Neutrophil (primary cell): ENCODE results near the gene SATL1.
"Not testable (repeated sequence)": the region's sequence is repeated elsewhere in the genome, so short reads cannot be mapped to it uniquely, and the experiment has no call there.

Source experiments
- H3K27ac ChIP-seq: fragments of 200-600 bp; sonication (generic); 2 replicates; pipeline ENCODE4 v1.5.1; 2016; ENCODE audit warnings: mild to moderate bottlenecking, moderate library complexity
- H3K27me3 ChIP-seq: fragments of 200-600 bp; sonication (generic); 2 replicates; pipeline ENCODE4 v1.6.0; 2016; ENCODE audit warnings: mild to moderate bottlenecking
- H3K36me3 ChIP-seq: fragments of 200-600 bp; sonication (generic); 2 replicates; pipeline ENCODE4 v1.5.1; 2017
- H3K4me1 ChIP-seq, 2 experiments: fragments of 200-600 bp in 1 of 2; sonication (generic) in 1 of 2; 1 replicate in 1 of 2; 2 replicates in 1 of 2; pipeline versions ENCODE4 v1.5.1 to v1.6.1; 2013 to 2016; ENCODE audit warnings: low read depth in 1 of 2, low read length in 1 of 2, mild to moderate bottlenecking in 1 of 2, moderate library complexity in 1 of 2; ENCODE audit not compliant: control insufficient read depth in 1 of 2, insufficient read depth in 1 of 2
- H3K4me3 ChIP-seq, 2 experiments: fragments of 200-600 bp in 1 of 2; sonication (generic) in 1 of 2; 1 replicate in 1 of 2; 2 replicates in 1 of 2; pipeline ENCODE4 v1.5.1; 2013 to 2016; ENCODE audit warnings: low read depth in 1 of 2, low read length in 1 of 2, mild to moderate bottlenecking in 1 of 2, moderate library complexity in 1 of 2
- H3K9me3 ChIP-seq: fragments of 200-600 bp; sonication (generic); 2 replicates; pipeline ENCODE4 v1.5.1; 2016
- CTCF ChIP-seq: fragments of 200-600 bp; sonication (generic); IDR thresholded peaks from 2 replicates; pipeline ENCODE4 v1.5.1; 2016; ENCODE audit warnings: antibody characterized with exemption

SATL1 gene

GRCh38 chrX:85109235-85109634 is 134.3 kb downstream of the SATL1 start:
- TF ChIP-seq CTCF = no peak
- Histone ChIP-seq H3K4me1 (no peaks in the 10 kb centered on the region), H3K27me3 (no peaks in the 10 kb centered on the region), H3K36me3 (no peaks in the 10 kb centered on the region), H3K27ac (no peak overlapping the region), H3K4me3 (no peak overlapping the region), H3K9me3 (no peaks in the 10 kb centered on the region)

DNA sequence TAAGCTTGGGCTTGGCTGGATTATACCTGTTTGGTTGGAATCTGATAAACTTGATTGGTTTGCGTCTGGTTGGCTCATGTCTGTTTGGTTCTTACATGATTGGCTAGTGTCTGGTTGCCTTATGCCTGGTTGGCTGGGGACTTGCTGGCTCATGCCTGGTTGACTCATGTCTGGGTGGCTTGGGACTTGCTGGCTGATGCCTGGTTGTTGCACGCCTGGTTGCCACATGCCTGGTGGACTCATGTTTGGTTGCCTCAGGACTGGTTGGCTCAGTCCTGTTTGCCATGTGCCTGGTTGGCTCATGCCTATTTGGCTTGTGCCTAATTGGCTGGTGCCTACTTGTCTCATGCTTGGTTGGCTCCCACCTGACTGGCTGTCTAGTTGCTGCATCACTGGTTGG is 135.4 kb downstream of the SATL1 start:
- no peaks in the 10 kb centered on the region for H3K9me3 ChIP-seq
- H3K36me3 ChIP-seq = no peaks in the 10 kb centered on the region
- H3K27ac ChIP-seq = no peak overlapping the region
- H3K4me3 ChIP-seq = no peak overlapping the region
- no peaks in the 10 kb centered on the region for H3K4me1 ChIP-seq
- TF ChIP-seq CTCF = no peak
- no peaks in the 10 kb centered on the region for H3K27me3 ChIP-seq

DNA sequence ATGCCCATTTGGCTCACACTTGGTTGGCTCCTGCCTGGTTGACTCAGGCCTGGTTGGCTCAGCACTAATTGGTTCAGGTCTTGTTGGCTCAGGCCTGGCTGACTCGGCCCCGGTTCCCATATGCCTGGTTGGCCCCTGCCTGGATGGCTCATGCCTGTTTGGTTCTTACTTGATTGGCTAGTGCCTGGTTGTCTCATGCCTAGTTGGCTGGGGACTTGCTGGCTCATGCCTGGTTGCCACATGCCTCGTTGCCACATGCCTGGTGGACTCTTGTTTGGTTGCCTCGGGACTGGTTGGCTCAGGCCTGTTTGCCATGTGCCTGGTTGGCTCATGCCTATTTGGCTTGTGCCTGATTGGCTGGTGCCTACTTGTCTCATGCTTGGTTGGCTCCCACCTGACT is 136.2 kb downstream of the SATL1 start:
- no peak overlapping the region for H3K27ac ChIP-seq
- H3K27me3 ChIP-seq = no peaks in the 10 kb centered on the region
- H3K9me3 ChIP-seq = no peaks in the 10 kb centered on the region
- H3K4me1 ChIP-seq = no peaks in the 10 kb centered on the region
- no peaks in the 10 kb centered on the region for H3K36me3 ChIP-seq
- no peak overlapping the region for H3K4me3 ChIP-seq
- TF ChIP-seq CTCF = no peak

DNA sequence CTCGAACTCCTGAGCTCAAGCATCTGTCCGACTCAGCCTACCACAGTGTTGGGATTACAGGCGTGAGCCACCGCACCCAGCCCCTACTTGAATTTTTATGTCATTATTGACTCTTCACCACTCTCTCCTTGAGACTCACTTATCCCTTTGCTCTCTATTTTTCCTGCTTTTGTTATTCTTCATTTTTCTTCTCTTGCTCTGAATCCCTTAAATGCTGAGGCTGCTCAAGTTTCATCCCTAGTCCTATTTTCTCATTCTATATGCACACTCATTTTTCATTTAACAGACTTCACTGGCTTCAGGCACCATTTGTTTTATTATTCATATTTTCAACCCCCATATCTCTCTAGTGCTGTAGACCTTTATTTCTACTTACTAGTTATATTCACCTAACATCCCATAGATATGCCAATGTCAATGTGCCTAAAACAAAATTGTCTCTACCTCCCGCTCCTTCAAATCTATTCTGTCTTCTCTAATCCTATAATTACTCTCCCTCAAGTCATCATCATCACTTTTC is 154.2 kb downstream of the SATL1 start:
- TF ChIP-seq CTCF = no peak
- H3K9me3 ChIP-seq = no peaks in the 10 kb centered on the region
- no peaks in the 10 kb centered on the region for H3K27me3 ChIP-seq
- H3K27ac ChIP-seq = no peak overlapping the region
- no peak overlapping the region for H3K4me3 ChIP-seq
- no peaks in the 10 kb centered on the region for H3K36me3 ChIP-seq
- no peaks in the 10 kb centered on the region for H3K4me1 ChIP-seq

GRCh38 chrX:85084770-85085393 is 158.7 kb downstream of the SATL1 start:
- H3K9me3 ChIP-seq = no peaks in the 10 kb centered on the region
- TF ChIP-seq CTCF = no peak
- no peaks in the 10 kb centered on the region for H3K4me1 ChIP-seq
- H3K27me3 ChIP-seq = no peaks in the 10 kb centered on the region
- H3K27ac ChIP-seq = no peak overlapping the region
- H3K36me3 ChIP-seq = no peaks in the 10 kb centered on the region
- H3K4me3 ChIP-seq = no peak overlapping the region

- H3K27ac ChIP-seq, H3K27me3 ChIP-seq, H3K36me3 ChIP-seq, H3K4me1 ChIP-seq, H3K9me3 ChIP-seq, H3K4me3 ChIP-seq: not testable (repeated sequence)
These were observed 166.3 kb downstream of the SATL1 start for GRCh38 chrX:85077247-85077646.
